ENCODE data around the gene BMP6.

The BMP6 gene

DNA sequence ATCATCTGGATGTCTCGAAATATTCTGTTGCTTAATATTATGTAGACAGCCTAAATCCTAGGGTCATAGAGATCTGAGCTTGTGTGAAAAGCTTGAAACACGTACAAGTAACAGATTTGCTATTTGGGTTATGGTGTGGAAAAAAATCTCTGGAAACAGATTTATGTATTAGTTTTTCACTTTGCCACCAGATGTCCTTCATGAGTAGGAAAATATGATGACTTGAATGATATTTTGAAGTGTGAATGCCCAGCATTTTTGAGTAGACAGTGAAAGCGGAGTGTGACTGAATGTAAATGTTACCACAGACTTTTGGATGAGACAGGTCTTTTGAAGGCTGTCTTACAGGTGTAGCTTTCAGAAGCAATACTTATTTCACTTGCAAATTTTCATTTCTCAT lies 4.2 kb upstream of the BMP6 start:
- DNase-seq: peak; percentile 55

DNA sequence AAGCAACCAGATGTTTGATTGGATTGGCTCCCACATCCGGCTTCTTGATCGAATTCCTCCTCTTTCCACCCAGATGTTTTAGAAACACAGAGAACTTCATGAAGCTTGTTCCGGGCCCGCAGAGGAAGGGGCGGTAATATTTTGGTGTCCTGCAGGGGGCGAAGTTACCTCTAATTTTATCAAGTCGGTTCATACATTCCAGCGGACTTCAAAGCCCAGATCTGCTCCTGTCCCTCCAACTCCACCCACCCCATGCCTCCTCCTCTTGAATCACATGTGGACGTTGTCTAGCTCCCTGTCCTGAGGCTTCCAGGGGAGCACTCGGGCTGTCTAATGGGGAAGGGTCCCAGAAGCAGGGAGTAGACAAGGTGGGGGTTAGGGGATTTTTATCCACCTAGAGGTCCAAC lies 2.9 kb upstream of the BMP6 start:
- peak; percentile 50 for DNase-seq

DNA sequence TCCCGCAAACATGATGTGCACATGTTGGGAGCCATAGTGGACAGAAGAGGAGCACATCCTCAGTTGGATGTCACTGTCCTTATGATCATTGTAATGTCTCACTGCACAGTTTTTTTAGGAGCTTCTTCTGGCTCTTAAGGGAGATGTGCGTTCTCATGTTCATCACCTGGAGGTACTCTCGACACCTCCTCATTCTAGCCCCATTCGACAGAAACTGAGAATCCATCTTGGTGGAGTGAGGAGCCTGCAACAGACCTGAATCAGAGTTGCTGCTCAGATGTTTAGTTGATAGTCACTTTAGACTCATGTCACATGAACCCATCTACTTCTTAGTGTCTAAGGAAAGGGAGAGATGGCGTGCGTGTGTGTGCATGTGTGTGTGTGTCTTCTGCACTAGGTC lies 2.3 kb upstream of the BMP6 start:
- DNase-seq: no peak

DNA sequence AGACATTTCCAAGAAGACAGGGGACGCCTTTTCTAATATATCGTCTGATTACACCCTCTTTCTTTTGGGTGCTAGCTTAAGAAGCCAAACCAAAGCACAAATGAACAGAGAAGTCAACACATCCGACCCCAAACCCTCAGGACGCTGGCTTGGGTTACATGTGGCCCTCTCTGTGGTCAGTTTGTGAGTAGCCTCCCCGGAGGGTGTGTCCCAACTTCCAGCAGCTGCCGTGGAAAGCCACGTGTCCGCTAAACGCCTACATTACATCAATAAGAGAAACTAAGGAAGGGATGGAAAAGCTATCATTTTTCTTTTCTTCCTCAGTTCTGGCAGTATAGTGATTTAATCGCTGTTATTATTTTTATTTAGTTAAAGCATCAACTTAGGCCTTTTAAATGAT lies 487 bp upstream of the BMP6 start:
- DNase-seq: no peak

DNA sequence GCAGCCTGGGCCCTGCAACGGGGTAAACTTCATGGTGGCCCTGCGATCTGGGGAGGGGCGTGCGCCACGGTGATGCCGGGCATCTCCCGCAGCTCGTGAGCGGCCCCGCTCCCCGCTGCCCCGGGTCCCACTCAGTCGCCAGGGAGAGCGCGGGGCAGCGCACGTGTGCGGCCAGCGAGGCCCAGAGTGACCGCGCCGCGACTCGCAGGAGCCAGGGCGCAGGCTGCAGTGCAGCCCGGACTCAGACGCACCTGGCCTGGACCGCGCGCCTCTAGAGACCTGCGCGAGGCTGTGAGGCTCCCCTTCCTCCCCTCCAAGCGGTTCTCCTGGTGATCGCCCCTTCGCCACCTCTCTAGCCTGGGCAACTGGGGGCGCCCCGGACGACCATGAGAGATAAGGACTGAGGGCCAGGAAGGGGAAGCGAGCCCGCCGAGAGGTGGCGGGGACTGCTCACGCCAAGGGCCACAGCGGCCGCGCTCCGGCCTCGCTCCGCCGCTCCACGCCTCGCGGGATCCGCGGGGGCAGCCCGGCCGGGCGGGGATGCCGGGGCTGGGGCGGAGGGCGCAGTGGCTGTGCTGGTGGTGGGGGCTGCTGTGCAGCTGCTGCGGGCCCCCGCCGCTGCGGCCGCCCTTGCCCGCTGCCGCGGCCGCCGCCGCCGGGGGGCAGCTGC lies 652 bp downstream of the BMP6 start:
- peak; percentile 22 for DNase-seq

DNA sequence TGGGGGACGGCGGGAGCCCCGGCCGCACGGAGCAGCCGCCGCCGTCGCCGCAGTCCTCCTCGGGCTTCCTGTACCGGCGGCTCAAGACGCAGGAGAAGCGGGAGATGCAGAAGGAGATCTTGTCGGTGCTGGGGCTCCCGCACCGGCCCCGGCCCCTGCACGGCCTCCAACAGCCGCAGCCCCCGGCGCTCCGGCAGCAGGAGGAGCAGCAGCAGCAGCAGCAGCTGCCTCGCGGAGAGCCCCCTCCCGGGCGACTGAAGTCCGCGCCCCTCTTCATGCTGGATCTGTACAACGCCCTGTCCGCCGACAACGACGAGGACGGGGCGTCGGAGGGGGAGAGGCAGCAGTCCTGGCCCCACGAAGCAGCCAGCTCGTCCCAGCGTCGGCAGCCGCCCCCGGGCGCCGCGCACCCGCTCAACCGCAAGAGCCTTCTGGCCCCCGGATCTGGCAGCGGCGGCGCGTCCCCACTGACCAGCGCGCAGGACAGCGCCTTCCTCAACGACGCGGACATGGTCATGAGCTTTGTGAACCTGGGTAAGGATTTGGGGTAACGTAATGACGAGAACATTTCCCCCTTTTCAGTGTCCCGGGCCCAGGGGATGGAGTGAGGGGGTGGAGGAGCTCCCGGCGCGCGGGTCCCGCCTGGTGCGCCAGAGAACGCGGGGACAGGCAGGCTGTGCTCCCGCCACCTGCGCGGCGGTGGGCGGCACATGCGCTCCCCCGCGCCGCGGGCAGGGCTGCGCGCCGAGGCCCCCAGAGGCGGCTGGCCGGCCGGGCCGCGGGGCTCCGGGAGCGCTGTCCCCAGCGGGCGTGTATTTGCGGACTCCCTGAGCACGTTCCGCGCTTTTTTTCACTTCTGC lies 1.4 kb downstream of the BMP6 start:
- DNase-seq: peak; percentile 20

DNA sequence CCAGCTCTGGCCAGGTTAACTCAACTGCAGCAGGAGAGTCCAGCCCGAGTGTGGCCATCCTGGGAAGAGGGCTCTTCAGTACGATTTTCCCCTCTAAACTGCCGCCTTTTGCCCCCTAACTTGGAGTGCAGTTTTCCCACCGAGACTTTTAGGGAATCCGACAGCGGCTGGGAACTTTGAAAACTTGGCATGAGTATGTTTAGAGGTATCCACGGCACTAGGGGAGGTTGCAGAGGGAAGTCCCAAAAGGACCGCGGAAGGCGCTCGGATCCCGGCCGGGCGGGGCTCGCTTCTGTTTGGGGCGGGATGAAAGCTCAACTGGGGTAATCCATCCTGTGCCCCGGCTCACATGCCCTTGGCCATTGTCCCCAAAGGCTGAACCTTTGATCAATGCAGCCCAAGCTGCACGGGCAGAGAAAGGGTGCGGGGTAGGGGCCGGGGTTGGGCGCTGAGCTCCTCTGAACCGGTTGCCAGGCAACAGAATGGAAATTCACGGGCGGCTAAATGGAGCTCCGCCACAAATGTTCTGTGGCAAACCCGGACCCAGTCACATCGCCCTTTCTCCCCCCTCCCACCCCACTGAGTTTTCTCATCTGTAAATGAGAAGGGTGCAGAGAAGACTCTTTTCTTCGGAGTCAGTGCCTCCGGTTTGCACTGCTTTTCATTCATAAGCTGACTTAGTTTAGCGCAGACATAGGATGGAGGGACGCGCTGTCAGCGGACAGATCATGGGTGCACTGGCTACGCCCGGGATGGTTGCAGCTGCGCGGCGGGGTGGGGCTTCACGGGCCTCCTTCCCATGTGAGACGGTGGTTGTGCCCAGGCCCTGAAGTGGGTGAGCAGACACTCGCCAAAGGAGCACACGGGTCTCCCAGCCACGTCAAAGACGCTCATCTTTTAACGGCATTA lies 2.3 kb downstream of the BMP6 start:
- peak; percentile 57 for DNase-seq

DNA sequence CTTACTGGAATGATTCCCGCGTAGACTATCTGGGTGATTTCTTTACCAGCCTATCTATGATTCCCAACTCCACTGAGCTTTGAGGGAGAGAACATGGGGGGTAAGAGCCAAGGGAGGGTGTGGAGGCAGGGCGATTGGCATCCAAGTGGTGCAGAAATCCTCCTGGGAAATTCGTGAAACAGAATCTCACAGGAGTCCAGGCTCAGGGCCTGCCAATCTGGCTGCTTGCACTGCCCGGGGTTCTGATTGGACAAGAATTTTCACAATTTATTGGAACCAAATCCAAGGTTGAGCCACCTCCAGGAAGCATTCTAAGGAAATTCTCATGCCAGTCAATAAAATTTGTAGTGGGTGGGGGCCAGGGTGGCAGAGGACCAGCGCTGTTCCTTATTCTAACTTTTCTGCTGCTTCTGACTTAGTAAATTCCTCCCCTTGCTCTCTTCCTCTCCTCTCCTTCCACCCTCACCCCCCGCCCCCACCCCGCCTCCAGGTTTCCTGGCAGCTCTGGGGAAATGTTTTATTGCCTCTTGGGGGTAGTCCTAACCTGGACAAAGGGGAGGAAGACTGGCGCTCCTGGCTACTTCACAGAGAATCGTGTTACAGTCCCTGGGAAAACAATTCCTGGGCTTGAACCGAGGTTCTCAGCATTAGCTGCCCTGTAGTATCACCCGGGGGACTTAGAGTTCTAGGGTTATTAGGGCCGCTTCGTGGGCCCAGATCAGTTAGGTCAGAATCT lies 3.1 kb downstream of the BMP6 start:
- peak; percentile 57 for DNase-seq

DNA sequence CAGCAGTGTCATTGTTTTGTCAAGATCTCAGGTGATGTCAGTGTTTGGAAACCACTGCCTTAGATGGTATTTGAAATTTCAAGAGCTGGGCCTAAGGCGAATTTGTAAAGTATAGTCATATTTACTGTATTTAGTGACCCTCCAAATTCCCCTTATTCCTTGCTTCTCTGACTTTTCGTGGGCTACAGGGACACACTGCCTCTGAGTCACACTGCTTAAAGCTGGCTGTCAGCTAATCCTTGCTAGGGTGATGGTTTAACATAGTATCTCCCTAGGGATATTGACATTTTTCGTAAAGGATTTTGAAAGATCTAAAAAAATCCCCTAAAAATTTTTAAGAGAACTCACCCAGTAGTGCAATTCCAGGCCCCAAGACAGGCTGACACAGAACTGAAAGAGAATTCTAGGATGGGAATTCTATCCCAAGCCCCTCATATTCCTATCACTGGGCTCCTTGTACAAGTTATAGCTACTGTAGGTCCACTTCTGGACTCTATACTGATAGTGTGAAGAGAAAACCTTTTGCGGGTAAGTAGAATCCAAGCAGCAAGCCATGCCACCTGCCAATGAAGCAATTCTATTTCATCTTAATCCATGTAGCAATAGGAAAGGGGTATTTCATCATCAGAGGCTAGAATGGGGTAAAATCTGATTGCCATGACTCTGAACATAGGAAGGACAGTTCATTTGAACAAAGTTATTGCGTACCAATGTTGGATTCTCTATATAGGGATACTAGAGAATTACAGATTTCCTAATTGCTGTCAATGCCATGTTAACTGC lies 4.3 kb downstream of the BMP6 start:
- DNase-seq: no peak

DNA sequence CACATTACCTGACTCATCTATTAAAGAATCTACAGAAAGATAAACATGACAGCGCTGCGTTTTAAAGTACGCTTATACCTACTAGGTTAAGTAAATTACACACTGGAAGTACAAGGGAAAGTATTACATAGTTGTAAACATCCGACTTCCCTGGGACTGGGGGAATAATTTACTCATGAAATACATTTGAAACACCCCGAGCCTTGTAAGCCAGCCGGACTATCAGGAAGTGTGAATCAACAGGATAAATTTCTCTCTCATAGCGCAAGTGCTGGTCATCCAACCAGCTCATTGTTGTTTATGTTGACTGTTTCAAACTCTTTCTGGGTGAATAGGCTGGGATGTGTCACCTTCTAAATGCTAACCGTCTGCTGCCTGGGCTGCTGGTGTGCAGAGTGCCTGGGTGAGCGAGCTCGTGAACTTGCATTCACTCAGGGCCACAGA lies 4.9 kb downstream of the BMP6 start:
- DNase-seq: no peak

DNA sequence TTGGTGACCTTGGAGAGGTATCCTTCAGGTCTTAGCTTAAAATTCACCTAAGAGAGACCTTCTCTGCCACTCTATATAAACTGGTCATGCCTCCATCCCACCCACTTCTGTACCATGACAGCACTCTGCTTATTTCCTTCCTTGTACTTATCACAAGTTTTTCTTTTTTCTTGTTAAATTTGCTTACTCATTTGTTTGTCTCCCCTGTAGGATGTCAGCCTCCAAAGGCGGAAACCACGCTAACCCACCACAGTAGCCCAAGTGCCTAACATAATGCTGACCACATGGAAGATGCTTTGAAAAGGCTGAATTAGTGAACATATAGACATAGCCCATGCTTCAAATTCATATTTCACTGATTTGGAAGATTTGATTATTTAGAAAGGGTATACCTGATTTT lies 5.4 kb downstream of the BMP6 start:
- no peak for DNase-seq

DNA sequence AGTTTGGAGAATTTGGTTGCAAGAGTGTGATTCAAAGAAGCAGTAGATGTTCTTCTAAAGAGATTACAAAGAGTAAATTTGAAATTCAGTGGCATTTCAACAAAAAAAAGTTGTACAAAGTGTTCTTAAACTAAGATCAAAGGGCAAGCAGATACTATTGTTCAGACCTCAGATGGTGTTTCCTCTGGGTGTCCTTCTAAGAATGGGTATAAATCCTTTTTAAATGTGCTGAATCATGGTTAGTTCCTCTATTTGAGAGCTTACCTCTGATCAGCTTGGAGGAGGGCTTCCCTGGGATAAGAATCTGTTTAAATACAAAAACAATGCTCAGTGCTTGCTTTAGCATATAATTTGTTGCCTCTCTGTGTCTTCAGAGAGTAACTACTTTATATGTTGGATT lies 6.3 kb downstream of the BMP6 start:
- DNase-seq: no peak

DNA sequence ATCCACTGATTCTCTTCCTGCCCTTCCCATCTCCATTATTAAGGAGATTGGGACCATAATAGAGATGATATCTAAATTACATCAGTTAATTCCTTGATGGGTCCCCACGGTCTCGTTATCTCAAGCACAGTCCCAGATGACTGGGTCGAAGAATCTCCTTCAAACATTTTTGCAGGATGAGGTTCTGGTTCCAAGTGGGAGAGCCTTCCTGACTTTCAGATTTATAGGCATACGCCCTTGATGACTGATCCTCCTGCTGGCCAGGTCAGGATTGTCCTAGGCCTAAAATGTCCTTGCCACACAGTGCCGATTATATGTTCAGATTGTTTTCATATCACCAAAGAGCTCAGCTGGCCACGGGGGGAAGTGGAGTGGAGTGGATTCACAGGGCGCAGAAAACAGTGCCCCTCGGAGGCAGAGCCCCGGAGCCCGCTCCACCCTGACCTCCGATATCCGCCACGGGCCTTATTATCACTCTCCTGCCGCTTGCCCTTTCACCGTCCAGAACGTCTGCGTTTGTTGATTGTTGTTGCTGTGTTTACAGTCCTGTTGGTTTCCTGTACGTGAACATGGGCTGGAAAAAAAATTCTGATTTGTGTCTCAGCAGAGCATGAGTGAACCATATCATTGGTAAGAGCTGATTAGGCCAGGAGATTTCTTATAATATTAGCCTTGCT lies 8.9 kb downstream of the BMP6 start:
- DNase-seq: no peak

DNA sequence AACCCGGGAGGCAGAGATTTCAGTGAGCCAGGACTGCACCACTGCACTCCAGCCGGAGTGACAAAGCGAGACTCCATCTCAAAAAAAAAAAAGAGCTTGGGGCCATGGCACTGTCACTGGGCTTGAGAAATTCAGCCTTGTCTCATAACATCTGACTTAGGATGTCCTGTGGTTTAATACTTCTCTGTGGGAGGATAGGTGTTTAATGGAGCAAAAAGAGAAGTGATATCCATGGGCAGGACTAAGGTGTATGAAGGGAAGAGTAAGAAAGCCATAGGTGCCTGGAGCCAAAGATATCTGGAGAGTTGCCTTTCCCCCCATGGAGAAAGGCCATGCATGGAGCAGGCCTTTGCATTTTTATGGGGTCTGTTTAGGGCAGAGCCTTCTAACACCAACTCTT lies 11.2 kb downstream of the BMP6 start:
- DNase-seq: no peak

DNA sequence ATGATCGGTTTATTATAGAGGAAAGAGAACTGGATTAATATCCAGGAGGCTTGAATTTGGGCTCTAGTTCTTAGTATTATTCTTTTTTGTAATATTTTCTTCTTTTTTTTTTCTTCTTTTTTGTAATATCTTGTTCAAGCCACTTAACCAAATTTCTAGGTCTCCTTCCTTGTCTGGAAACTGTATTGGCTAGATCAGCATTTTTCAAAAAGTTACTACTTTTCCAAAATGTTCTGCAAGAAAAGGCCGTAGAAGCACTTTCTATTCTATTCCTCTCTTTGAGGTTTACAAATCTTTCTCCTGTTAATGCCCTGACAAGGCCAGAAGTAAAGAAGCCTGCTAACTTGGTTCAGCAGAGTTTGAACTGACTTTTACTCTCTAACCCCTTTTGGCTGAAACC lies 12.0 kb downstream of the BMP6 start:
- no peak for DNase-seq

DNA sequence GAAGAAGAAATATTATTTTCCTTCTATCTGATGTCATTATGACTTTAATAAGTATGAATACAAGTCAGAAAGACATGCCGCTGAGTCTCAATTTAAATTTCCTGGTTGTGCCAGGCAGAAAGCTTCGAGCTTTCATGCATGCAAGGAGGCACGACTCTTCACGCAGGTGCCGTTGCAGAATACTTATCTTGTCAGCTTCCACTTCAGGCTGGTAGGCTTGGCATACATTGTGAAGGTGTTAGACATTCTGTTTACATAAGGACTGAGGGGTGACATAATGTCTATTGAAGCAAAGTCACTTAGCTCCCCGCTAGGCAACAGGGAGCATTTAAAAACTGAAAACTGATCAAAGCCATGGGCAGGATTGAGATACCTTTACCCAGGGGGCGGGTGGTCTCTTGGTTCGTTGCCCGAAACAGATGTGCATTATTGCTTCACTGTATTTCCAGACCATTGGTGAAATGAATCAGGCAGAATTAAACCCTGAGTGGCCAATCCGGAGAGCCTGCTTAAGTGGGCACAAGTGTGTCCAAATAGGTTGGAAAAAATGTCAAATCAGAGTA lies 16.4 kb downstream of the BMP6 start:
- DNase-seq: no peak

DNA sequence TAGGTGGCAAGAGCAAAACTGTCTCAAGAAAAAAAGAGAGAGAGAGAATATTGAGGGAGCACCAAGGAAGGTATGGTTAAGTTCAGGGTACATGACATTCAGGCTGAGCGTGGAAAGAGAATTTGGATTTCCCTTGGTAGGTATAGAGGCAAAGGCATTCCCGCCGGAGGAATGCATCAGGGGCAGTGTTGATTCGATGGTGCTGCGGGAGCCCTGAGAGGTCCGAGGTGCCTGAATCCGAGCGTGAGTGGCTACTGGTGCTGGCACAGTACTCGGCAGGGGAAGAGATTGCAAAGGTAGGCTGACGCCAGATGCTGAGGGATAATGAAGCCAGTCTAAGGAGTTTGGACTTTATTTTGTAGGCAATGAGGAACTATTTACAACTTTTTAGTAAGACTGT lies 20.0 kb downstream of the BMP6 start:
- DNase-seq: no peak

DNA sequence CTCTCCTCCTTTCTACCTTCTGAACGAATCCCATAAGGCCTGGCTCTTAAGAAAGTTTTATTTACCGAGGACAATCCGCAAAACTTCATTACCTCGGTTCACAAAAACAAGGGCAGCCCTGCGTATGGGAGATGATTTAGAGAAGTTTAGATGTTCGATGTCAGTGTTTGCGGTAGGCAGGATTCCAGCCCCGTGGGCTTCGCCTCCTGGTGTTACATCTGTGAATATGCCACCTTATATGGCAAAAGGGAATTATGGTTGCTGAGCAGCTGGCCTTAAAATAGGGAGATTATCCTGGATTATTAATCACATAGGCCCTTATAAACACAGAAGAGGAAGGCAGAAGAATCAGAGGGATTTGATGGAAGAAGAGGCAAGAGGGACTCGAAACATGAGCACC lies 21.1 kb downstream of the BMP6 start:
- no peak for DNase-seq

DNA sequence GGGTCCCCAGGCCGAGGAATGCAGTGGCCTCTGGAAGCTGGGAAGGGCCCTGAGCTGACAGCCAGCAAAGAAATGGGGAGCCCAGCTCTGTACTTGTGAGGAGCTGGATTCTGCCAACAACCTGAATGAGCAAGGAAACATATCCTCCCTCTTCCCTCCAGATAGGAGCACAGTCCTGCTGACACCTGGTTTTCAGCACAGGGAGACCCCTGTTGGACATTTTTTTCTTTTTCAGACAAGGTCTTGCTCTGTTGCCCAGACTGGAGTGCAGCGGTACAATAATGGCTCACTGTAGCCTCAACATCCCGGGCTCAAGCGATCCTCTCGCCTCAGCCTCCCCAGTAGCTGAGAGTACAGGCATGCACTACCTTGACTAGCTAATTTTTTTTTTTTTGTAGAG lies 21.5 kb downstream of the BMP6 start:
- DNase-seq: no peak

DNA sequence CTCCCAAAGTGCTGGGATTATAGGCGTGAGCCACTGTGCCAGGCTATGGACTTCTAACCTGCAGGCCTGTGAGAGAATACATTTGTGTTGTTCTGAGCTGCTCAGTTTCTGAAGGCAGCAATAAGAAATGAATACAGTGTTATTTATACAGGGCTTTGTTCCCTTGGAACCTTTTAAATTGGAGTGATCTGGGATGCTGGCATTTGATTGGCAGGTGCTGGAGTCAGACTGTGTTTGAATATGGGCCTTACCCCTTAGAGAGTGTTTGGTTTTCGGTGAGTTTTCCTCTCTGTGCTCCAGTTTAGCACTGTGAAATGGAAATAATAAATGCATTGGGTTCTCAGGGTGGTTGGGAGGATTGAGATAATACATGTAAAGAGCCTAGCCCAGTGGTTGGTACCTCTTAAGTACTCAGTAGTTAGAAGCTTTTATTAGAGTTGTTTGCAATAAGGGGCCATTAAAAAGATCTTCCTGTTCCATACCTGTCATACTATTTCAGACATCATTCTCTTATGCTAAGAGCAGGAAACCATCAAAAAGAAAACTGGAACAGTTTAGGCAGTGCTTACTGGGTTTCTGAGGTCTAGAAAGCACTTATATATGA lies 22.1 kb downstream of the BMP6 start:
- DNase-seq: no peak

DNA sequence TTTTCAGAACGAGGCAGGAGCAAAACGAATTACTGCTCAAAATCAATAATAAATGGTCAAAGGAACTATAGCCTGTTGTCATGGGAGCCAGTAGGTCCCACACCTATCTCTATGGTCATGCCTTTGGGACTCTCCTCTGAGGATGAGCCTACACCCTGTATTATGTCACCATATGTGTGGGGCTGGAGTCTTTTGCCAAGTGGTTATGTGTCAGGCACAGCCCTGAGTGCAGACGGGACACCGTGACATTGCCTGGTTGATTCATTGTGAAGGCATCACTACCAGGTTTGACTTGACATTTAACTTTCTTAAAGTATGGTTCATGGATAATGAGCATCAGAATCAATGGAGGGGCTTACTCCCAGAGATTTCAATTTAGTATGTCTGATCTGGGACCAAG lies 23.6 kb downstream of the BMP6 start:
- no peak for DNase-seq
